BJ (cell line): ENCODE measurements around the gene EMX1. TPM values are rescaled to one million over a fixed set of nuclear protein-coding genes. Genes with fewer than 3 reads are reported as not detected.
"Not testable (repeated sequence)": the region's sequence is repeated elsewhere in the genome, so short reads cannot be mapped to it uniquely, and the experiment has no call there.

Source experiments
- CTCF ChIA-PET: fragments of 350-600 bp; formaldehyde crosslinking; extraction: SDS; loops from one replicate; lab custom pipeline; 2021; ENCODE audit warnings: antibody characterized with exemption, inconsistent platforms; lab: Yijun Ruan, JAX
- POLR2A ChIA-PET: fragments of 300-600 bp; sonication (Branson Sonifier 250); formaldehyde crosslinking; extraction: SDS; loops from one replicate; lab custom pipeline; 2021; ENCODE audit warnings: antibody characterized with exemption; lab: Charles Lee
- DNase-seq: peaks from one replicate; pipeline ENCODE4 v3.0.0-alpha.2; 2011; ENCODE audit warnings: low read depth
- H3K27me3 ChIP-seq: 2 replicates; pipeline ENCODE4 v1.6.0; 2011; ENCODE audit warnings: low read length; ENCODE audit not compliant: control insufficient read depth, insufficient read depth
- H3K36me3 ChIP-seq: 2 replicates; pipeline ENCODE4 v1.5.1; 2011; ENCODE audit warnings: low read length; ENCODE audit not compliant: control insufficient read depth, insufficient read depth
- H3K4me3 ChIP-seq: 2 replicates; pipeline ENCODE4 v1.5.1; 2011; ENCODE audit warnings: low read depth, mild to moderate bottlenecking, control low read depth, low read length
- CTCF ChIP-seq: IDR thresholded peaks from 2 replicates; pipeline ENCODE4 v1.5.1; 2011; ENCODE audit warnings: low read depth, mild to moderate bottlenecking, control low read depth, inconsistent platforms, low read length, moderate library complexity; ENCODE audit not compliant: insufficient read depth
- polyA plus RNA-seq: library from polyadenylated mRNA; depleted of rRNA; stranded (reverse); fragments of >200 nt; gene quantifications from 2 replicates; pipeline ENCODE4 v1.2.3, GENCODE V29; 2011

The EMX1 gene
- polyA plus RNA-seq, 1 experiment, result not detected

DNA sequence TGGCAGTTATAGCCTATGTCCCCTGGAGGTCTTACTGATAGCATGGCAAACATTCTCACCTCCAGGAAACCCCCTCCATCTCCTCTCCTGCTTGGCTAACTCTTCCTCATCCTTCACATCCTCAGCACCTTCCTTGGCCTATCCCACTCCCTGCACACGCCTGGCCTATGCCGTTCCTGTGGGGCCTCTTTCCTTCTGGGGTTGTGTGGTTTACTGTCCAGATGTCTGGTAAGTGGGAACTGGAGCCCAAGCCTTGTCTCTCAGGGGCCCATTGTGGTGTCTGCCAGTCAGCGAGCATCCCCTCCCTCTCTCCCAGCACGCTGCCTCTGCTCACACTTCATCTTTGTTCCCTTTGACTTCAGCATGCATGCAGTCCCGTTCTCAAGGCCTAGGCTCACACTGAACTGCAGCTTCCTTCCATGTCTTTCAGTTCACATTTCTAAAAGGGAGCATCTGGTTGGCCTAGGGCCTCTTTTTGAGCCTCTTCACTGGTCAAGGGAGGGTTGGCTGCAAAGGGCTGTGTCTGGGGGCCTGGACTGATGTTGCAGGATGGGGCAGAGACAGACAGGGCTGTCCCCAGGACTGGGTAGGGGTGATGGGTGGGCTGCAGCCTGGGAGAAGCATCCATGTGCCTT, 17.0 kb upstream of the EMX1 start:
- CTCF ChIA-PET, result interaction anchor here (1.1 to 1.2 kb wide), 2 partner anchors 13 to 277 kb away, joined by 4 to 5 read pairs; partner anchors contain the start of gene SPR
- peaks cover 27% of the 10 kb centered on the region for H3K27me3 ChIP-seq

DNA sequence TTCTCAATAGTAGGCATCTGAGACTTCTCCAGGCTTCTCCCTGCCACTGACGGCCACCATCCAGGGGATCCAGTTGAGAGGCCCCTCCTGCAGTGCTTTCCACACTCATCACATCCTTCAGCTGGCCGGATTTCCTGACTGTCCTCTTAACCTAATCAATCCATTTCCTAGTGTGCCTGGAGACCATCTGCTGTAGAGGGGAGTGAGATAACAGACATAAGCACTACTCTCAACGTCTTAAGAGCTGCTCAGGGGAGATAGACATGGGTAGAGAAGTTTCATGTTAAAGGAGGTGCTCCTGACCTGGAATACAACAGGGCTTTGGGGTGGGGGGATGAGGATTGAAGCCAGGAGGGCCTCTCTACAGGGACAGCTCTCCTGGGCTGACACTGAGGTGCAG, 15.9 kb upstream of the EMX1 start:
- ChIA-PET CTCF (interaction anchor here (1.2 to 3.6 kb wide), 3 partner anchors 8 to 72 kb away, joined by 4 to 29 read pairs (median 4); partner anchors contain the start of gene SPR), POLR2A (no interaction called here)
- H3K27me3 ChIP-seq, result peaks cover 26% of the 10 kb centered on the region
- no peak for TF ChIP-seq CTCF
- H3K36me3 ChIP-seq, result no peaks in the 10 kb centered on the region
- no peak for DNase-seq
- H3K4me3 ChIP-seq, result no peak overlapping the region

More for the DNA sequence above, 17.0 kb upstream of the EMX1 start:
- POLR2A ChIA-PET, result no interaction called here
- Histone ChIP-seq H3K36me3 (no peaks in the 10 kb centered on the region), H3K4me3 (no peak overlapping the region)
- no peak for TF ChIP-seq CTCF
- no peak for DNase-seq

DNA sequence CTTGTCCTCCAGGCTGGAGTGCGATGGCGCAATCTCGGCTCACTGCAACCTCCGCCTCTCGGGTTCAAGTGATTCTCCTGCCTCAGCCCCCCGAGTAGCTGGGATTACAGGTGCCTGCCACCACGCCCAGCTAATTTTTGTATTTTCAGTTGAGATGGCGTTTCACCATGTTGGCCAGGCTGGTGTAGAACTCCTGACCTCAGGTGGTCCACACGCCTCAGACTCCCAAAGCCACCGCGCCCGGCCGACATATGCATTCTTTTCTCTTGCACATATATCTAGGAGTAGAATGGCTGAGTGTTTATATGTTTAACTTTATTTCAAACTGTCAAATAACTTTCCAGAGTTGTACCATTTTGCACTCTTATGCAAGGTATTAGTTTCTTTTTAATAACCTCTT, 9.9 kb upstream of the EMX1 start:
- DNase-seq, H3K4me3 ChIP-seq, H3K36me3 ChIP-seq, POLR2A ChIA-PET: not testable (repeated sequence)
- peaks cover 22% of the 10 kb centered on the region for H3K27me3 ChIP-seq
- CTCF ChIA-PET, result interaction anchor here (2.5 kb wide), 1 partner anchor 14 kb away, joined by 17 read pairs; no protein-coding TSS in a partner anchor

GRCh38 chr2:72908741-72909140, 8.6 kb upstream of the EMX1 start:
- CTCF ChIA-PET, result interaction anchor here (0.6 to 1.4 kb wide), 3 partner anchors 16 to 1542 kb away, joined by 3 to 4 read pairs (median 3); partner anchors contain the start of gene SPR
- H3K27me3 ChIP-seq, result peaks cover 26% of the 10 kb centered on the region
- no peak for TF ChIP-seq CTCF

DNA sequence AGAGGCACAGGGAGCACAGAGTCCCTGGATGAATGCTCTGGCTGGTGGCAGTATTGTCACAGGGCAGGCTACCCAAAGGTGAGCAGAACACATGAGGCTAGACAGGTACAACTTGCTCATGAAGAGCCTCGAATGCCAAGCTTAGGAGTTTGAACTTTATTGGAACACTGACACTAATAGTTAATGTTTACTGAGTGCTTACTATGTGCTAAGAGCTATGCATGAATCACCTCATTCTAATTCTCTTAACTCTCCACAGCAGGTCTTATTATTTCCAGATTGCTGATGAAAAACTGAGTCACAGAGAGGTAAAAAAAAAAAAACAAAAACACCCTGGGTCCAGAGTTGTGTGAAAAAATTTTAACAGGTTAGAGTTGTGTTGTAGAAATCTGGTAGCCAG, 6.1 kb upstream of the EMX1 start:
- Histone ChIP-seq H3K4me3 (no peak overlapping the region), H3K36me3 (no peaks in the 10 kb centered on the region), H3K27me3 (peaks cover 44% of the 10 kb centered on the region)
- TF ChIP-seq CTCF, result no peak
- CTCF ChIA-PET, result no interaction called here
- no peak for DNase-seq
- POLR2A ChIA-PET, result no interaction called here

More at GRCh38 chr2:72908741-72909140, 8.6 kb upstream of the EMX1 start:
- POLR2A ChIA-PET, result no interaction called here
- no peak for DNase-seq
- Histone ChIP-seq H3K4me3 (no peak overlapping the region), H3K36me3 (no peaks in the 10 kb centered on the region)
